Ovary (tissue), 3 donors: ENCODE results near the gene TMEM151B.

Experiments used
- EP300 ChIP-seq: sonication (generic); formaldehyde crosslinking; IDR thresholded peaks from one replicate; pipeline ENCODE4 v1.6.1; 2017; ENCODE audit warnings: antibody characterized with exemption
- POLR2A ChIP-seq: fragments of 450-650 bp; IDR thresholded peaks from one replicate; pipeline ENCODE4 v1.6.1; 2017; ENCODE audit warnings: antibody characterized with exemption, mild to moderate bottlenecking, moderate library complexity
- TF ChIP-seq, protein P1 (sequence below), 3 donors: fragments of 450-650 bp in 2 of 3; fragments of 200-600 bp in 1 of 3; IDR thresholded peaks; one replicate each; pipeline versions ENCODE4 v1.5.1 to v1.8.0; 2016 to 2022; ENCODE audit warnings: antibody characterized with exemption in 3 of 3, mild to moderate bottlenecking in 1 of 3
- donor health status: DM: no; HTN: no; CAD: no.

DNA sequence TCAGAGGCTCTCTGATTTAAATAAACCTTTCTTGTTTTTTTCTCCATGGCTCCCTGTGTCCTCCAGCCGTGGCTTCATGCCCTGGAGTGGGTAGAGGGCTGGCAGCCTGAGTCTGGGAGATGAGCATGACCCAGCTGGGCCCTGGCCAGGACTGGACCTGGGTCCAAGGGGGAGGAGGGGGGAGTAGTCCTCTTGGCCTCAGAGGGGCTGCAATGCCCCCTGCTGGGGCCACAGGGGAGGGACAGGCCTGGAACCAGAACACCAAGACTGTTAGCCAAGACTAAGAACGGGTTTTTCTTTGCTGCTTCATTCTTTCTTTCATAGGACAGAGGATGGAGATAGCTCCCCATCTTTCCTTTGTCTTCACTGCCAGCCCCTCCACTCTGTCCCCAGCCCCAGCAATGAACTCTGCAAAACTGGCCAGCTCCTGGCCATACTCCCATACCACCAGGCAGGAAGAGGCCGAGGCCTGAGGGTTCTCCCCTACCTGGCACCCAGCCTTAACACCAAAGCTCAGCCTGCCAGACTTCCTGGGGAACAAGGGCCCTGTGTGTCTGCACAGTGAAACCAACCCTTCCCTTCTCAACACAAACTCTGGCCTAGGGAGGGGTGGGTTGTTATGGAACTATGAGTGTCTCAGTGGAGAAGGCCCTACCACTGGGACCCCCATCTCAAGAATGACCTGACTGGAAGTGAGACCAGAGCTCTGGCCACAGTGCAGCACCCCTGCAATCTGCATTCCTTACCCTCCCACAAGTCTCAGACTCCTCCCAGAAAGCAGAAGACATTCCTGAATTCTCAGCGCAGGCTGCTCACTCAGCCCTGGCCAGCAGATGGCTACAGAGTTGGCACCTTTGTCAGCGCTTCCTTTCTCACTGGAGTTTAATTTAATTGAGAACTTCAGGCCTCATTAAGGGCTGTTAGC lies 35.9 kb upstream of the TMEM151B start:
- TF ChIP-seq, protein P1, sequence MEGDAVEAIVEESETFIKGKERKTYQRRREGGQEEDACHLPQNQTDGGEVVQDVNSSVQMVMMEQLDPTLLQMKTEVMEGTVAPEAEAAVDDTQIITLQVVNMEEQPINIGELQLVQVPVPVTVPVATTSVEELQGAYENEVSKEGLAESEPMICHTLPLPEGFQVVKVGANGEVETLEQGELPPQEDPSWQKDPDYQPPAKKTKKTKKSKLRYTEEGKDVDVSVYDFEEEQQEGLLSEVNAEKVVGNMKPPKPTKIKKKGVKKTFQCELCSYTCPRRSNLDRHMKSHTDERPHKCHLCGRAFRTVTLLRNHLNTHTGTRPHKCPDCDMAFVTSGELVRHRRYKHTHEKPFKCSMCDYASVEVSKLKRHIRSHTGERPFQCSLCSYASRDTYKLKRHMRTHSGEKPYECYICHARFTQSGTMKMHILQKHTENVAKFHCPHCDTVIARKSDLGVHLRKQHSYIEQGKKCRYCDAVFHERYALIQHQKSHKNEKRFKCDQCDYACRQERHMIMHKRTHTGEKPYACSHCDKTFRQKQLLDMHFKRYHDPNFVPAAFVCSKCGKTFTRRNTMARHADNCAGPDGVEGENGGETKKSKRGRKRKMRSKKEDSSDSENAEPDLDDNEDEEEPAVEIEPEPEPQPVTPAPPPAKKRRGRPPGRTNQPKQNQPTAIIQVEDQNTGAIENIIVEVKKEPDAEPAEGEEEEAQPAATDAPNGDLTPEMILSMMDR (IDR thresholded peaks at IDR 0.05), result peak; percentile 69 to 74 (median 71)
- TF ChIP-seq EP300, result no peak
- TF ChIP-seq POLR2A, result no peak
